Measurements from ENCODE around the gene C3orf20.

The C3orf20 gene

DNA sequence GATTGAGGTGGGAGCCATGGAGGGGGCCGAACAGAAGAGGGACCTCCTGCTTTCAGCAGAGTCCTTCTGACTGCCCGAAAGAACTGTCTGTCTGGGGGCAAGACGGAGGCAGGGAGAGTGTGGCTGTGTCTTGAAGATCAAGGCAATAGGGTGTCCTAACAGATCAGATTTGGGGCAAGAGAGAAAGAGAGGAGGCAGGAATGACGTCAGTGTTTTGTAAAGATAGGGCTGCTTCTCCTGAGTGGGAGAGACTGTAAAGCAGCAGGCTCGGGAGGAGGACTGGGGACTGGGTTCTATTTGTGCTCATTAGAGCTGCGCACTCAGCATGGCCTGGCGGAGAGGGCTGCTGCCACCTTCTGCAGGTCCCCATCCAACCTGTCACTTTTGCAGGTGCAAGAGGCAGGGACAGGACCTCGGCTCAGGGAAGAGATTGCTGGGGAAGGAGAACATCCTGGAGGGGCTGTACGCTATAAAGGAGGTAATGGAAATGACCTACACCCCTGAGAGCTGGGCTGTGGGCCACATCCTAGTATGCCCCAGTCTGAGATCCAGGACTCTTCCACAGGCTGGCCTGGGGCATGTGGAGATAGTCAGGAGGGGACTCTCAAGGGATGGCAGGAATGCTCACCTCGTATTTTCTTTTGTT is 114.8 kb downstream of the C3orf20 start:
- no peaks in the 10 kb centered on the region for H3K9me3 ChIP-seq (ENCODE audit: low read length)
- H3K4me3 ChIP-seq (ENCODE audit: low read depth, low read length, poor library complexity, severe bottlenecking): no peak overlapping the region
- no peaks in the 10 kb centered on the region for H3F3A ChIP-seq (ENCODE audit: insufficient read depth, low read length)
- no peaks in the 10 kb centered on the region for H3K9me2 ChIP-seq (ENCODE audit: low read depth, low read length)
- no peaks in the 10 kb centered on the region for H3K36me3 ChIP-seq (ENCODE audit: insufficient read depth, low read length)
- H3K27ac ChIP-seq (ENCODE audit: low read depth, low read length, poor library complexity, severe bottlenecking): no peak overlapping the region
- H3K4me1 ChIP-seq (ENCODE audit: insufficient read depth, low read length, severe bottlenecking): peaks cover 8% of the 10 kb centered on the region
- TF ChIP-seq, protein P1, sequence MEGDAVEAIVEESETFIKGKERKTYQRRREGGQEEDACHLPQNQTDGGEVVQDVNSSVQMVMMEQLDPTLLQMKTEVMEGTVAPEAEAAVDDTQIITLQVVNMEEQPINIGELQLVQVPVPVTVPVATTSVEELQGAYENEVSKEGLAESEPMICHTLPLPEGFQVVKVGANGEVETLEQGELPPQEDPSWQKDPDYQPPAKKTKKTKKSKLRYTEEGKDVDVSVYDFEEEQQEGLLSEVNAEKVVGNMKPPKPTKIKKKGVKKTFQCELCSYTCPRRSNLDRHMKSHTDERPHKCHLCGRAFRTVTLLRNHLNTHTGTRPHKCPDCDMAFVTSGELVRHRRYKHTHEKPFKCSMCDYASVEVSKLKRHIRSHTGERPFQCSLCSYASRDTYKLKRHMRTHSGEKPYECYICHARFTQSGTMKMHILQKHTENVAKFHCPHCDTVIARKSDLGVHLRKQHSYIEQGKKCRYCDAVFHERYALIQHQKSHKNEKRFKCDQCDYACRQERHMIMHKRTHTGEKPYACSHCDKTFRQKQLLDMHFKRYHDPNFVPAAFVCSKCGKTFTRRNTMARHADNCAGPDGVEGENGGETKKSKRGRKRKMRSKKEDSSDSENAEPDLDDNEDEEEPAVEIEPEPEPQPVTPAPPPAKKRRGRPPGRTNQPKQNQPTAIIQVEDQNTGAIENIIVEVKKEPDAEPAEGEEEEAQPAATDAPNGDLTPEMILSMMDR (IDR thresholded peaks at IDR 0.05; ENCODE audit: low read length): no peak
- no peak for TF ChIP-seq EZH2 (IDR thresholded peaks at IDR 0.05; ENCODE audit: borderline replicate concordance, low read length)
- H3K27me3 ChIP-seq (ENCODE audit: insufficient read depth, low read length): peaks cover 6% of the 10 kb centered on the region; the same call in 1 of the 2 replicates
- H3K4me2 ChIP-seq (ENCODE audit: low read length): no peak overlapping the region
- no peak overlapping the region for H2AFZ ChIP-seq (ENCODE audit: low read length)
- H3K79me2 ChIP-seq (ENCODE audit: insufficient read depth, low read length): no peaks in the 10 kb centered on the region
- H3K9ac ChIP-seq (ENCODE audit: low read length): no peak overlapping the region
- no peaks in the 10 kb centered on the region for H4K20me1 ChIP-seq (ENCODE audit: insufficient read depth, low read length)

DNA sequence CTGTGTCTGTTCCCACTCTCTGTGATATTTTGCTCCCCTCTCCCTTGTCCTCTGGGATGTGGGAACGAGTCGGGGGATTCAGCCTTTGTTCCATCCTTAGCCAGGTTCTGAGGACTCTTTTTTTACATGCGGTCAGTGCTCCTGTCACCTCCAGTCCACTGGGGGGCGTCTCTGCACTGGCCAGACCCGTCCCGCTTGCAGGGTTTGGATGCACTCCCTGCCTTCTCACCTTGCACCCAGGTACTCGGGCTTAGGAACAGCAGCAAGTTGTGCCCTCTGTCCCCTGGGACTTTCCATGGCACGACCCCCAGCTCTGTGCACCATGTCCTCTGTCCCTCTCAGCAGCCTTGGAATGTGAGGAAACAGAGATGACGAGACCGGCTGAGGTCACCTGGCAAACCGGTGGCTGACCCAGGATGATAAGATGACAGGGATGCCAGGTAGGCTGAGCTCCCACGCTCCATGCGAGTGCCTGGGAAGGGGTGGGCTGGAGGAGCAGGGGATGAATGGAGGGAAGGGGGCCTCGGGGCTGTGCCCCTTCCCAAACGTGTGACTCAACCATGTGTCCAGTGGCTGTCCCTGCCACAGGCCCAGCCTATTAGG is 116.5 kb downstream of the C3orf20 start:
- no peaks in the 10 kb centered on the region for H3K9me2 ChIP-seq (ENCODE audit: low read depth, low read length)
- H4K20me1 ChIP-seq (ENCODE audit: insufficient read depth, low read length): no peaks in the 10 kb centered on the region
- TF ChIP-seq, protein P1 (IDR thresholded peaks at IDR 0.05; ENCODE audit: low read length): peak; percentile 76
- TF ChIP-seq EZH2 (IDR thresholded peaks at IDR 0.05; ENCODE audit: borderline replicate concordance, low read length): no peak
- H3K36me3 ChIP-seq (ENCODE audit: insufficient read depth, low read length): no peaks in the 10 kb centered on the region
- no peak overlapping the region for H3K9ac ChIP-seq (ENCODE audit: low read length)
- no peak overlapping the region for H3K27ac ChIP-seq (ENCODE audit: low read depth, low read length, poor library complexity, severe bottlenecking)
- H3K4me1 ChIP-seq (ENCODE audit: insufficient read depth, low read length, severe bottlenecking): peaks cover 8% of the 10 kb centered on the region
- H3K4me2 ChIP-seq (ENCODE audit: low read length): no peak overlapping the region
- H3K9me3 ChIP-seq (ENCODE audit: low read length): no peaks in the 10 kb centered on the region
- no peaks in the 10 kb centered on the region for H3K79me2 ChIP-seq (ENCODE audit: insufficient read depth, low read length)
- peaks cover under 1% of the 10 kb centered on the region; the same call in 1 of the 2 replicates for H3K27me3 ChIP-seq (ENCODE audit: insufficient read depth, low read length)
- H3K4me3 ChIP-seq (ENCODE audit: low read depth, low read length, poor library complexity, severe bottlenecking): no peak overlapping the region
- no peak overlapping the region for H2AFZ ChIP-seq (ENCODE audit: low read length)
- no peaks in the 10 kb centered on the region for H3F3A ChIP-seq (ENCODE audit: insufficient read depth, low read length)

DNA sequence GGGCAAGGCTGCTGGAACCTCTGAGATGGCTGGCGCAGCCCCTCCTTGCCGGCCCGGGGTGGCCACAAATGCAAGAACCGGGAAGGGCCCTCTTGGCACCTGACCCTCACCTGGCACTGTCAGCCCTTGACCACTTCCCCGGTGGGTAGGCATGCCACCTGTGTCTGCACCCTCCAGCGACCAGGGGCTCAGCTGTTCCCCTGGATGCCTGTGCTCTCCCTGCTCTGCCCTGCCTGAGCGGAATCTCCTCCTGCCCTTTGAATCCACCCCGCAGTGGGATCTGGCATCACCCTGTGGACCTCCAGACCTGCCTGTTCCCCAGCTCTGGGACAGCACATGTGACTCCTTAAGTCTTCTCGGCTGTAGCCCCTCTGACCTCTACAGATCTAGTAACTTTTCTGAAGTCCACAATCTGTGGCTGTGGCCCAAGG is 117.8 kb downstream of the C3orf20 start:
- Histone ChIP-seq H3K4me3 (ENCODE audit: low read depth, low read length, poor library complexity, severe bottlenecking) (no peak overlapping the region), H3K36me3 (ENCODE audit: insufficient read depth, low read length) (no peaks in the 10 kb centered on the region), H3K4me1 (ENCODE audit: insufficient read depth, low read length, severe bottlenecking) (peaks cover 8% of the 10 kb centered on the region), H3K79me2 (ENCODE audit: insufficient read depth, low read length) (no peaks in the 10 kb centered on the region), H3K9me3 (ENCODE audit: low read length) (no peaks in the 10 kb centered on the region), H3K4me2 (ENCODE audit: low read length) (no peak overlapping the region), H3K27me3 (ENCODE audit: insufficient read depth, low read length) (no peaks in the 10 kb centered on the region), H3F3A (ENCODE audit: insufficient read depth, low read length) (no peaks in the 10 kb centered on the region), H2AFZ (ENCODE audit: low read length) (no peak overlapping the region), H4K20me1 (ENCODE audit: insufficient read depth, low read length) (no peaks in the 10 kb centered on the region), H3K9ac (ENCODE audit: low read length) (no peak overlapping the region), H3K27ac (ENCODE audit: low read depth, low read length, poor library complexity, severe bottlenecking) (no peak overlapping the region), H3K9me2 (ENCODE audit: low read depth, low read length) (no peaks in the 10 kb centered on the region)
- no peak for TF ChIP-seq EZH2 (IDR thresholded peaks at IDR 0.05; ENCODE audit: borderline replicate concordance, low read length)
- TF ChIP-seq, protein P1 (IDR thresholded peaks at IDR 0.05; ENCODE audit: low read length): no peak

Data from OCI-LY1 (cell line).